Progenitor cell of endocrine pancreas (in vitro differentiated cells): ENCODE data around the gene NLRP1. TPM values are rescaled to one million over a fixed set of nuclear protein-coding genes. Genes with fewer than 3 reads are reported as not detected.

ENCODE experiments used
- DNase-seq: peaks from one replicate; pipeline ENCODE4 v3.0.0; 2021; ENCODE audit warnings: low spot score; ENCODE audit not compliant: unreplicated experiment
- H3K27ac Mint-ChIP-seq: 2 replicates; pipeline ENCODE4 v1.8.0; 2021; ENCODE audit warnings: mild to moderate bottlenecking, moderate library complexity, mixed read lengths
- H3K27me3 Mint-ChIP-seq: 2 replicates; pipeline ENCODE4 v1.8.0; 2021; ENCODE audit warnings: mixed read lengths
- H3K36me3 Mint-ChIP-seq: 2 replicates; pipeline ENCODE4 v1.8.0; 2022; ENCODE audit warnings: mixed read lengths; ENCODE audit not compliant: insufficient read depth
- H3K4me1 Mint-ChIP-seq: 2 replicates; pipeline ENCODE4 v1.8.0; 2021; ENCODE audit warnings: low read depth, mixed read lengths
- H3K4me3 Mint-ChIP-seq: 2 replicates; pipeline ENCODE4 v1.8.0; 2021; ENCODE audit warnings: low read depth, mild to moderate bottlenecking, moderate library complexity, mixed read lengths
- H3K9me3 Mint-ChIP-seq: 2 replicates; pipeline ENCODE4 v1.8.0; 2021; ENCODE audit warnings: low read depth, mixed read lengths
- CTCF ChIP-seq: fragments of 200-600 bp; sonication (generic); IDR thresholded peaks from one replicate; pipeline ENCODE4 v1.5.0; 2021; ENCODE audit warnings: antibody characterized with exemption, mild to moderate bottlenecking; ENCODE audit not compliant: unreplicated experiment
- total RNA-seq: library from RNA; stranded (reverse); gene quantifications from 2 replicates; pipeline ENCODE4 v1.2.1, GENCODE V29; 2021

Gene NLRP1
- total RNA-seq, 1 donor from 2014 or later: 25.3 TPM

- Mint-ChIP-seq H3K27me3 (peaks cover 6% of the 10 kb centered on the region), H3K36me3 (no peaks in the 10 kb centered on the region), H3K27ac (no peak overlapping the region), H3K4me3 (no peak overlapping the region), H3K4me1 (no peaks in the 10 kb centered on the region), H3K9me3 (no peaks in the 10 kb centered on the region)
- TF ChIP-seq CTCF: no peak
- no peak for DNase-seq
Measured at GRCh38 chr17:5532581-5532980, 51.7 kb downstream of the NLRP1 start.

DNA sequence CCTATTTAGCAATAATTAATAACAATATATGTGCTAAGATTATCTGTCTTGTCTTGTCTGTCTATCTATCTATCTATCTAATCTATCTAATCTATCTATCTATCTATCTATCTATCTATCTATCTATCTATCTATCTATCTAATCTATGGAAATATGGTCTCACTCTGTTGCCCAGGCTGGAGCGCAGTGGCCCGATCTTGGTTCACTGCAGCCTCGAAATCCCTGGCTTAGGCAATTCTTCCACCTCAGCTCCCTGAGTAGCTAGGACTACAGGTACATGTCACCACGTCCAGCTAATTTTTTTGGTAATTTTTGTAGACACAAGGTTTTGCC, 53.3 kb downstream of the NLRP1 start:
- Mint-ChIP-seq H3K9me3 (no peaks in the 10 kb centered on the region), H3K27me3 (peaks cover 6% of the 10 kb centered on the region), H3K4me1 (peaks cover 8% of the 10 kb centered on the region), H3K4me3 (no peak overlapping the region), H3K36me3 (no peaks in the 10 kb centered on the region), H3K27ac (no peak overlapping the region)
- no peak for TF ChIP-seq CTCF
- no peak for DNase-seq

DNA sequence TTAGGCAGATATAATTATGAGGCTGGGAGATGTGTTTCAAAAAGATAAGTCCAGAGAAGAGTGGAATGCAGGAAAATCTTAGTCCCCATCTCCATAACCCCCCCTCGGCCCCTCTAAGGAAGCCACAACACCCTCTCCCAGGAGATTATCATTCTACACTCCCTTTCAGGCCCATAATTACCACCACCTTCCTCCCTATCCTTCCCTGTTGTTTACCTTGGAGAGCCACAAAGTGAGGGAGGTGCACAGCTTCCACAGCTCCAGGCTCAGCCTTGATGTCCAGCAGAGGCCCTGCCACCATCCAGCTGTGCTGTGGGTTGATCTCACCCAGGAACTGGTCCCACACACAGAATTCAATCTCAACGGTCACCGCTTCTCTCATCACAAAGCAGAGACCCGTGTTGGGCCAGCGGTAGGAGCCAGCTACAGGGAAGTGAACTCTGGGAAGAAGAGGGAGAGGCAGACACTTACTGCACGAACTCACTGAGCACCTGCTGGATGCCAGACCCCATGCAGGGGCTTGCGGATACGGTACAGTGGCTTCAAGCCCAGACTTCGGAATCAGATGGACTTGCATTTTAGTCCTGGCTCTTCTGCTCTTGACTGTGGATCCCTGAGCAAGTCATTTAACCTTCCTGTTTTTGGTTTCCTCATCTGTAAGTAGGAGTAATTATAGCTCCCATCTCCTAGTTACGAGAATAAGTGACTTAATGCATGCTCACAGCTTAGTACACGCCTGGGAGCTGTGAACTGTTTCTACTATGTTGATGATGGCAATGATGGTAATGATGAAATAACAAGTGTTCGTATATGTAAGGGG, 53.8 kb downstream of the NLRP1 start:
- DNase-seq: no peak
- no peak overlapping the region for H3K4me3 Mint-ChIP-seq
- H3K36me3 Mint-ChIP-seq: no peaks in the 10 kb centered on the region
- H3K4me1 Mint-ChIP-seq: peaks cover 8% of the 10 kb centered on the region
- H3K27ac Mint-ChIP-seq: no peak overlapping the region
- H3K9me3 Mint-ChIP-seq: no peaks in the 10 kb centered on the region
- peaks cover 6% of the 10 kb centered on the region for H3K27me3 Mint-ChIP-seq
- TF ChIP-seq CTCF: no peak

- H3K27me3 Mint-ChIP-seq: peaks cover 3% of the 10 kb centered on the region
- no peak for DNase-seq
- H3K4me1 Mint-ChIP-seq: peaks cover 8% of the 10 kb centered on the region
- no peak overlapping the region for H3K4me3 Mint-ChIP-seq
- H3K36me3 Mint-ChIP-seq: no peaks in the 10 kb centered on the region
- H3K27ac Mint-ChIP-seq: no peak overlapping the region
- no peak for TF ChIP-seq CTCF
- no peaks in the 10 kb centered on the region for H3K9me3 Mint-ChIP-seq
Measured at GRCh38 chr17:5527601-5528250, 56.6 kb downstream of the NLRP1 start.

DNA sequence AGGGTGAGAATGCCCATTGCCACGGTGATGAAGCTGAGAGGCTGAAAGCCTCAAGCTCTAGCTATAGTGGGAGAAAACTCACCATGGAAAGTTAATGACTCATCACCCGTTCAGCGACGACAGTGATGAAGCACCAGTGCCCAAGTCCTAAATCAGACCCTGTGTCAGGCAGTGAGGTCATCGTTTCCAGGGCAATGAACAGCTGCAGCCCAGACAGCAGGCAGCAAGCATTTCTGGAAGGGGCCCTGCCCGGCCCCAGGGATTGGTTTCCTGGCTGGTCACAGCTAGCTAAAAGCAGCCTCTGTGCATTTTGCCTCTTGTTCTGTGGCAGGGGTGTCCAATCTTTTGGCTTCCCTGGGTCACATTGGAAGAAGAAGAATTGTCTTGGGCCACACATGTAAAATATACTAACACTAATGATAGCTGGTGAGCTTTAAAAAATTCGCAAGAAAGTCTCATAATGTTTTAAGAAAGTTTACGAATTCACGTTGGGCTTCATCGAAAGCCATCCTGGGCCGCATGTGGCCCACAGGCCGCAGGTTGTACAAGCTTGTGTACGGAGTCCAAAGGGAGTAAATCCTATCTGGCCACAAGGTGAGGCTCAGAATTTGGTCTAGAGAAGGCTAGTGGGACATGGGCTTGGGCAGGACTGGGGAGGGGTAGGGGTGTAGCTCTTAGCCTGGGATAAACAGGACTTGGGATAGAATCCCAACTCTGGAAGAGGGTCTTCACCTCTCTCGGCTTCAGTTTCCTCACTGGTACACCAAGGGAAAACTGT, 57.3 kb downstream of the NLRP1 start:
- no peak for DNase-seq
- Mint-ChIP-seq H3K4me1 (peaks cover 8% of the 10 kb centered on the region), H3K27me3 (no peaks in the 10 kb centered on the region), H3K9me3 (no peaks in the 10 kb centered on the region), H3K36me3 (no peaks in the 10 kb centered on the region), H3K27ac (peak overlapping the region; percentile 82), H3K4me3 (no peak overlapping the region)
- TF ChIP-seq CTCF: no peak
